NCI-H345 (cell line): ENCODE results near the gene ATP1B3.
"Not testable (repeated sequence)": the region's sequence is repeated elsewhere in the genome, so short reads cannot be mapped to it uniquely, and the experiment has no call there.

Experiments used
- DNase-seq: peaks from one replicate; lab custom pipeline; 2025; lab: John Stamatoyannopoulos, UW

Gene ATP1B3

GRCh38 chr3:141876381-141876890, at the start of gene ATP1B3:
TSS of gene ATP1B3 (plus strand) at chr3:141876643. CDS start at chr3:141876802, 159 bp downstream.
- peak; percentile 80 for DNase-seq

GRCh38 chr3:141828487-141828886, 48.0 kb upstream of the ATP1B3 start:
- DNase-seq = no peak

GRCh38 chr3:141828890-141829289, 47.6 kb upstream of the ATP1B3 start:
- DNase-seq = peak; percentile 8

- DNase-seq = no peak
Observed at GRCh38 chr3:141830508-141830907, 45.9 kb upstream of the ATP1B3 start.

GRCh38 chr3:141834292-141834691, 42.2 kb upstream of the ATP1B3 start:
- no peak for DNase-seq

- DNase-seq = no peak
Observed at GRCh38 chr3:141835557-141836229, 40.8 kb upstream of the ATP1B3 start.

- DNase-seq = no peak
Observed at GRCh38 chr3:141839389-141839788, 37.1 kb upstream of the ATP1B3 start.

- no peak for DNase-seq
Observed at GRCh38 chr3:141840737-141841544, 35.5 kb upstream of the ATP1B3 start.

GRCh38 chr3:141844108-141844507, 32.3 kb upstream of the ATP1B3 start:
- DNase-seq = no peak

GRCh38 chr3:141844812-141845211, 31.6 kb upstream of the ATP1B3 start:
- no peak for DNase-seq

GRCh38 chr3:141845407-141846049, 30.9 kb upstream of the ATP1B3 start:
- DNase-seq = no peak

- DNase-seq = no peak
Observed at GRCh38 chr3:141846050-141846433, 30.4 kb upstream of the ATP1B3 start.

GRCh38 chr3:141848159-141848748, 28.2 kb upstream of the ATP1B3 start:
- DNase-seq = not testable (repeated sequence)

GRCh38 chr3:141849056-141849815, 27.2 kb upstream of the ATP1B3 start:
- DNase-seq = no peak

GRCh38 chr3:141851411-141851810, 25.0 kb upstream of the ATP1B3 start:
- DNase-seq = no peak

- DNase-seq = no peak
Observed at GRCh38 chr3:141853081-141853601, 23.3 kb upstream of the ATP1B3 start.

- no peak for DNase-seq
Observed at GRCh38 chr3:141853629-141854168, 22.7 kb upstream of the ATP1B3 start.

- no peak for DNase-seq
Observed at GRCh38 chr3:141854599-141854998, 21.8 kb upstream of the ATP1B3 start.

- DNase-seq = no peak
Observed at GRCh38 chr3:141858312-141858711, 18.1 kb upstream of the ATP1B3 start.

GRCh38 chr3:141859651-141860050, 16.8 kb upstream of the ATP1B3 start:
- DNase-seq = no peak

- DNase-seq = no peak
Observed at GRCh38 chr3:141860086-141860669, 16.3 kb upstream of the ATP1B3 start.
